HG03342 (cell line): ENCODE results near the gene TMEM51.
A peak's percentile ranks its signal among the peaks of the same experiment; 100 is the strongest.

Experiments used
- ATAC-seq: cut with Tn5 transposase; IDR thresholded peaks from one replicate; pipeline ENCODE4 v1.9.1; 2021; ENCODE audit warnings: mild to moderate bottlenecking, moderate library complexity; ENCODE audit not compliant: unreplicated experiment

Gene TMEM51

DNA sequence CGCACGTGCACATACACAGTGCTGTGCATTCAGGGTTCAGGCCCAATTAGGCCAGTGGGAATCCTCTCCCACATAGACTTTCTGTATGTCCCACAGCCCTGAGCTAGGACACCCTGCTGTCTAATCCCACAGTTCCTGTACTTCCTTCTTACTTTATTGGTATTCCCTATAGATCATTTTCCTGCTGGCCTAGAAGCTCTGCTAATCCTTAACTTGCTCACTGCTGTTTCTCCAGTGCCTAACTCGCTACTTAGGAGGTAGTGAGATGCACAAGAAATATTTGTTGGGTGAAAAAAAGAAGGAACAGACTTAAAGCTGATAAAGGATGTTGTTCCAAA is 59.4 kb downstream of the TMEM51 start:
- no peak for ATAC-seq

DNA sequence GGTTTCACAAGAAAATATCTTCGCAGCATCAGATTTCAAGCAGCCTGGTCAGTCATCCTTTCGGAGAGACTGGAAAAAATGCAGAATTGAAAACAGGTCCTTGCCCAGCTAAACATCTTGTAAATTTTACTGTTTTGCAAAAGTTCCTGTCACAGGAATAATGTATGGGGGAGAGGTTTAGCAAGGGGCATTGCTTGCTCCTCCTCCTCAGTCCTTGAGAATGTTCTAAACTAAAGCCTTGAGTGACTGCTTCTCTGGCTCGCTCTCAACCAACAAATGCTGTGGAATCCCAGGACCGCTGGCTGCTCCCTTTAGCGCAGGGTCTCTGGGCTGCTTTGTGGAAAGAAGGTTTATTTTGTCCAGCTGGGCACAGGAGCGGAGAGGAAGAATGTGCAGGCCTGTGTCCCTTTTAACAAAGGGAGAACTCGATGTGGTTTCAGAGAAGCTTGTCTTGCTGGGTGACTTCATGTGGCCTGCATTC is 59.8 kb downstream of the TMEM51 start:
- ATAC-seq: no peak

DNA sequence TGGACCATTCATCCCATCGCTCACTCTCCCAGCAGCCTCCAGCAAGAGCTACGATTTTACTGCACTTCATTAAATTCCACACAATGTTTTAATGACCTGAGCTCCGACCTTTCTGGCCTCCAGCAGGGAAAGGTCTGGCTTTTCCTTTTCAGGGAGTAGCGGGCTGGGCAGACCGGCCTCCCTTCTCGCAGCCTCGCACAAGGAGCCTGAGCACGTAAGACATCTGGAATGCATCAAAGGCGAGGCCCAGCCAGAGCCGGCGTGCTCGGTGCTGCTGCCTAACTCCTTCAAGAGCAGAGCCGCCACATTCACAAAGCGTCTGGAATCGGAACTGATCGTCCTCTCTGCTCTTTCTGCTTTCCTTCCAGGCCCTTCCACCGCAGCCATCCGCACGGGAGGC is 61.0 kb downstream of the TMEM51 start:
- ATAC-seq: no peak

DNA sequence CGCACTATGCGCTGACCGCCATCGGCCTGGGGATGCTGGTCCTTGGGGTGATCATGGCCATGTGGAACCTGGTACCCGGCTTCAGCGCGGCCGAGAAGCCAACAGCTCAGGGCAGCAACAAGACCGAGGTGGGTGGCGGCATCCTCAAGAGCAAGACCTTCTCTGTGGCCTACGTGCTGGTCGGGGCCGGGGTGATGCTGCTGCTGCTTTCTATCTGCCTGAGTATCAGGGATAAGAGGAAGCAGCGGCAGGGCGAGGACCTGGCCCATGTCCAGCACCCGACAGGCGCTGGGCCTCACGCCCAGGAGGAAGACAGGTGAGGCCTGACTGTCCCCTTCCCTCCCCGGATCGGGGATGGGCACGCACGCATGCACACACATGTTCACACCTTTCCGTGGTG is 61.6 kb downstream of the TMEM51 start:
- no peak for ATAC-seq

DNA sequence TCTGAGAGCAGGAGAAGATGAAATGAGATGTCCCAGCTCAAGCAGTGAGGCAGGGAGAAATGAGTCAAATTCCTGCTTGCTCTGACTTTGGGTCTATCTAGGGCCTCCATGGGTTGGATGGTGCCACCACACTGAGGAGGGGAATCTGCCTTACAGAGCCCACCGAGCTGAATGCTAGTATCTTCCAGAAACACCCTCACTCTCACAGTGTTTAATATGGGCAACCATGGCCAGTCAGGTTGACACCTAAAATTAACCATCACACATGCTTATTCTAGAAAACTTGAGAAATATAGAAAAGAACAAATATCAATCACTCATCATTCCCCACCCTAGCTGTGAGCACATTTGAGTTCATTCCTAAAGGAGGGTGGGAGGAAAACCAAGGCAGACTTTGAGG is 64.1 kb downstream of the TMEM51 start:
- no peak for ATAC-seq

DNA sequence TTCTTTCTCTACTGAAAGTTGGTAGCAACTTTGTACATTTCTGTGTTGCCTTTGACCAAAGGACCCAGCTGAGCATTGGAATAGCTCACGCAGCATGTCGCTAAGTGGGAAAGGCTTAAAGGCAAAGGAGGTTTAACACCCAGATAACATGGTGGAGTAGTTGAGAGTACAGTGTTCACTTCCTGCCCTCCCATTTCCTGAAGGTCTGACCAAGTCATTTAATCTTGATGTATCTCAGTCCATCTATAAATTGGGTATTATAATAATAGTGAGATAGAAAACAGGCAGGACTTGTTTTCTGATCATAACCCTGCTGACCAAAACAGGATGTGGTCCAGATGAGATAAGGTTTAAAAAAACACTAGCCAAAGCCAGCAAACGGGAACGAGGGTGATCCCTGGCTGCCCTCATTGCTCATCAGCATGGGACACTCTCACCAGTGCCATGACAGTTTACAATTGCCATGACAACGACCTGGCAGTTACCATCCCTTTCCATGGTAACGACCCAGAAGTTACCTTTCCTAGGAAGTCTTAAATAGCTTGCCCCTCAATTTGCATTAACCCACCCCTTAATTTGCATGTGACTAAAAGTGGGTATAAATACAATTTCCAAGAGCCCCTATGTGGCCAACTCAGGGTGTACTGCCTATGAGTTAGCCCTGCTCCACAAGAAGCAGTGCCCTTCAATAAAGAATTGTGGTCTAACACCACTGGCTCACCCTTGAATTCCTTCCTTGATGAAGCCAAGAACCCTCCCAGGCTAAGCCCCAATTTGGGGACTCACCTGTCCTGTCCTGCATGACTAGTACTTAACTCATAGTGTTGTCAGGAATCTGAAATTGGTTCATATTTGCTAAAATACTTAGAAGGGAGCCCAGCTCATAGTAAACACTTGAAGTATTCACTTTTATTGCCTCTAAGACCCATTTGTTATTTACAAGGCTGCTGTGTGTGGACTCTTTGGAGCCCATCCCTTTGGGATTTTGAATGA is 65.0 kb downstream of the TMEM51 start:
- ATAC-seq: no peak

DNA sequence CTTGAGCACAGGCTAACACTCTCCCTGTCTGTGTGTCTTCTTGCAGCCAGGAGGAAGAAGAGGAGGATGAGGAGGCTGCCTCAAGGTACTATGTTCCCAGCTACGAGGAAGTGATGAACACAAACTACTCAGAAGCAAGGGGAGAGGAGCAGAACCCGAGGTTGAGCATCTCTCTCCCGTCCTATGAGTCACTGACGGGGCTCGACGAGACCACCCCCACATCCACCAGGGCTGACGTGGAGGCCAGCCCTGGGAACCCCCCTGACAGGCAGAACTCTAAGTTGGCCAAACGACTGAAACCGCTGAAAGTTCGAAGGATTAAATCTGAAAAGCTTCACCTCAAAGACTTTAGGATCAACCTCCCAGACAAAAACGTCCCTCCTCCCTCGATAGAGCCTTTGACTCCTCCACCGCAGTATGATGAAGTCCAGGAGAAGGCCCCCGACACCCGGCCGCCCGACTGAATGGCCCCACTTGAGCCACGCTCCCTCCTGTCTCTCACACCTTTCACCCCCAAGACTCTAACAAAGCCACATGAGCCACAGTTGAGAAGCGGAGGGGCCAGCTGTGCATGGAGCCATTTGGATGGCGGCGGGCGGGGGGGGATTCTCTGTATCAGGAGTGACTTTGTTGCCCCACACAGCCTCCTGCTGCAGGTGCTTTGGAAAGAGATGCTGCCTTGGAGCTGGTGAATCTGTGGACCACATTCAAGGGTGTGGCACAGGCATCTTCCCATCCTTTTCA is 65.9 kb downstream of the TMEM51 start:
- no peak for ATAC-seq

DNA sequence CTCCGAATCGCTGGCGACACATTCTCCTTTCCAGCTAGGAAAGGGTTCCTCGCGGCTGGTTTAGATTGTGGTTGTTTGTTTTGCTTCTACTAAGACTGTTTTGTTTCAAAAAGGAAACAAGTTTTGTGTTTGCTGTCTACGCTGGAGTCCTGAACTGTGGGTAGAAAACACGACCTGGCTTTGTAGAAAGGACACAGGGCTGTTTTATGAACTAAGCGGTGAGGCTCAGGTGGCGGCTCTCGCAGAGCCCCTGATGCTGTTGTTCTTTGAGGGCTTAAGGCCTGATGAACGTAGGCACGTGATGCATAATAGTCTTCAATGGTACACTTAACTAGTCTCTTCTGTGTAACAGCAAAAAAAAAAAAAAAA is 66.5 kb downstream of the TMEM51 start:
- no peak for ATAC-seq

DNA sequence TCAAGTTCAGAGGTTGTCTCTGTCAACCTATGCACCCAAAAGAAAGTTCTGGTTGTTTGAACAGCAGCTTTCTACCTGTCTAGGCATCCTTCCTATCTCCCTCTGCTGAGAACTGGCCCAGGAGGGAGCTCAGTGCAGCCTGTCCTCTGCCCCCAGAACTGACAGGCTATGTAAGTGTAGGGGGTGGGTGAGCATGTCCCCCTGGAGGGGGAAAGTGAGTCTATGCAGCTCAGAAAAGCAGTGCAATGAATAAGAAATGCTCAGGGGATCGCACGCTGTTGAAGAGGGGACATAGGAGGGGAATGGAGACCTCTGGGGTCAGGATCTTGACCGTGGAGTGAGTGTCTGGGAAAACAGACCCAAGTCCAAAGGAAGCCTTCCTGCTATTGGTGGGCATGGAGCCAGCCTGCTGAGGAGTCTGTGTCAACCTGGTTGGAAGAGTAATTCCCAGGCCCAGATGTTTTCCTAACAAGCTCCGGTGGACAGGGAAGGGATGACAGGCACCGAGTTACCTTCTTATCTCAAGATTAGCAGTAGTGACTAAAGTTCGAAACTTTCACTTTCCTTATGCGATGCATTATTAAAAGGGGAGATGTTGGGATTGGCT is 67.4 kb downstream of the TMEM51 start:
- ATAC-seq: no peak

DNA sequence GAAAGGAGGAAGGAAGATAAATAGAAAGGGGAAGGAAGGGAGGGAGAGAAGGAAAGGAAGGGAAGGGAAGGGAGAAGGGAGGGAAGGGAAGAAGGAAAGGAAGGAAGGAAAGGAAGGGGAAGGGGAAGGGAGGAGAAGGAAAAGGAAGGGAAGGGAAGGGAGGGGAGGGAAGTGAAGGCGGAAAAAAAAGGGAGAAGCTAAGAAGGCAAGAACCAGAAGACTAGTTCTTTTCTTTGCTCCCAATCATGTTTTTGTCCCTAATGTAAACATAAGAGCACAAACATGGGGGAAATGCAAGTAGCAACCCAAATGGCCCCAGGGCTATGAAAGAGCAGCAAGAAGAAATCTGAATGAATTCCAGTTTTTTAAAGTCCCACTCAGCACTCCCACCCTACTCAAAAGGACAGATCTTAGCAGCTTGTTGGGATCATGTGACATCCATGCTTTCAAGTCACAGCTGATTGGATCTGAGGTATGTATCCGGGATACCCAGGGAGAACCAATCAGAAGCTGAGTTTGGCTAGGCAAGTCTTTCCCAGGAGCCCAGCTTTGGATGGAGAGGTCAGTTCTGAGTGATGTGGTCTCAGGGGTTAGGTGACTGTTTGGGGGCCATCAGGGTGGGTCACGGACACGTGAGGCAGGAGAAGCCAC is 69.2 kb downstream of the TMEM51 start:
- ATAC-seq: no peak

DNA sequence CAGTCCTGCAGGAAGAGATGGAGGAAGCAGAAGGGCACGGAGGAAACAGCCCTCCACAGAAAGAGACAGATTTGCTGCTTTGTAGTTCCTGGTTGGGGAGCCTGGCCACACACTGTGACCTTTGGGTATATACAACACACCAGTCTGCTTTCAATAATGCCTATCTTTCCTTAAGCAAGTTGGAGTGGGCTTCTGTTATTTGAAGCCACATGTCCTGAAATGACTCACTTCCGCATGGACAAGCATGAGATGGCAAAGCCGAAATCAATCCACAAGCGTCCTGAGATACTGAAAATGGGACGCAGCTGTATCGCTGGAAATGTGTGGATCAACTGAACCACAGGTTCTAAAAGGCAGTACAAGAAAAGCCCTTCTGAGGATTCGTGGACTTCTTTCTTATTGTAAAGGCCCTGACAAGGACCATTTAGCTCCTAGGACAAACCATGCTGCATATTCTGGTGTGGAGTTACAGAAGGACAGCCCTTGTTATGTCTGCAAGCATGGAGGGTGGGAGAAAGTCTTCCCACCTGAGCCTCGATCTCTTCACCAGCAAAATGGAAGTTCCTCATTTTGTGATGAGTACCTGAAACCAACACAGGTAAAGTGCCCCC is 70.8 kb downstream of the TMEM51 start:
- ATAC-seq: no peak

DNA sequence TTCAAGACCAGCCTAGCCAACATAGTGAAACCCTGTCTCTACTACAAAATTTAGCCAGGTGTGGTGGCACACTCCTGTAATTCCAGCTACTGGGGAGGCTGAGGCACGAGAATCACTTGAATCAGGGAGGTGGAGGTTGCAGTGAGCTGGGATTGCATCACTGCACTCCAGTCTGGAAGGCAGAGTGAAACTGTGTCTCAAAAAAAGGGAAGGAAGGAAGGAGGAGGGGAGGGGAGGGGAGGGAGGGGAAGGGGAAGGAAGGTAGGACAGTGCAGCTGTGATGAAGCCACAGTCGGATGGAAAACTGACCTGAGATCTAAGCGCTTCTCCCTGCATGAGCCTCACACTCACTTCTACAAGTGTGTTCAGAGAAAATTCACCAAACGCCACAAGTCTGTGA is 71.4 kb downstream of the TMEM51 start:
- ATAC-seq: no peak

DNA sequence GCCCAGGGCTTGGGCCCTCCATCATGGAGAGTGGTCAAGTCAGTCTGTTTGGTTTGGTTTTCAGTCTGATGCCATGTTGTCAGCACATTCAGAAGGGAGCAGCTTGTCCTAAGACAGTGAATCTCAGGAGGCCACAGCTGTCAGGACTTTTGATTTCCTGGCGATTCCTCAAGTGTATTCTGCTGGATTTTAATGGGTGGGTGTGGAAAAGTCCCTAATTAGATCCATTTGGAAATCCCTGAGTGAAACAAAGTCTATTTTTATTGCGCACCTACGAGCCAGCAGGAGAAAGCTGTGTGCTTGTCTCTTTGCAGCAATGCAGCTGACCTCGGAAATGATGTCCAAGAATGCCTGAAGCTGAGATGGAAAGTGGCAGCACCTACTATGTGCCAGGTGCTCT is 71.9 kb downstream of the TMEM51 start:
- ATAC-seq: no peak

DNA sequence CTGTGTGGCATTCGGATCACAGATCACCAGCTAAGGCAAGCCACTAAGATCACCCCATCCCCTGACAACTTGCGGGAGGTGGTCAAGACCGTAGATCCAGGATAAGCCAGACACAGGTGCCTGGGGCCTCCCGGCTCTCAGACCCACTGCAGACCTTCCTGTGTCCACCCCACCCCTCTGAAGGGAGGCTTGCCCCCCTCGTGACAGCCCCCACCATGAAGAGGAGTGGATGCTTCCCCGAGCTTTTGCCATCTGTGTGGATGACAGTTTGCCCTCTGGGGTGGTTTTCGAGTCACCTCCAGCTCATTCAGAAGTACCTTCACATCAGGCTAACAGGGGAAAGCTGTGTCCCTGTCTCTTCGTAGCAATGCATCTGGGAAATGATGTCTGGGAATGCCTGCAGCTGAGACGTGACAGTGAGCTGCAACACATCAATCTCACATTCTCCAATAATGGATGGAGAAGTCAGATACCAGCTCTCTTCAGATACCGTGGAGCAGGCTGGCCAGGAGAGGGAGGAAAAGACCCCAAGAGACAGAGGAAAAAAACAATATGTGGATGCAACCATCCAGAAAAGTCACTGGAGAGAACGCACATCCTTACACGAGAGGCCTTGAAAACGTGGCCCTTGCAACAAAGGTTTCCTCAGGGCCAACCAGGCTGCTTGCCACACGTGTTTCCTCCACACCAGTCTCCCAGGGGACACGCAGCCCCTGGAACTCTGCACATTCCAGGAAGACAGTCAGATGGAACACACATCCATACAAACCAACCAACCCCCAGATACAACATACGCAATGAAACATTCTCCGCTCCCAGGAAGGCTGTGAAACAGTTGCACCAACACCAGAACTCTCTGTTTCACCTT is 73.1 kb downstream of the TMEM51 start:
- no peak for ATAC-seq

DNA sequence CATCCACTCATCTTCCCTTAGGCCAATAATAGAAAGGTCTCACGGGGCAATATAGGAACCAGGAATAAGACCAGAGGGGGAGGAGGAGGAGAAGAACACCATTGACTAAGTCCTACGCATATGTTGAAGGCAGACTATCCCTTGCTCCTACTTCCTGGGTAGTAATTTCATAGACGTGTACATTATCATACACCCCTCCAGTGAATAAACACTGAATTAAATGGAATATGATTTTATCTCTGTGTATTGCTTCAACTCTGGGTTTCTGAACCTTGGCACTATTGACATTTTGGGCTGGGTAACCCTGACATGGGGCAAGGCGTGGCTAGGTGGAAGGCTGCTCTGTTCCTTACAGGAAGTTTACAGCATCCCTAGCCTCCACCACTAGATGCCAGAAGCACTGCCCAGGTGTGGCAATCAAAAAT is 76.2 kb downstream of the TMEM51 start:
- ATAC-seq: no peak

DNA sequence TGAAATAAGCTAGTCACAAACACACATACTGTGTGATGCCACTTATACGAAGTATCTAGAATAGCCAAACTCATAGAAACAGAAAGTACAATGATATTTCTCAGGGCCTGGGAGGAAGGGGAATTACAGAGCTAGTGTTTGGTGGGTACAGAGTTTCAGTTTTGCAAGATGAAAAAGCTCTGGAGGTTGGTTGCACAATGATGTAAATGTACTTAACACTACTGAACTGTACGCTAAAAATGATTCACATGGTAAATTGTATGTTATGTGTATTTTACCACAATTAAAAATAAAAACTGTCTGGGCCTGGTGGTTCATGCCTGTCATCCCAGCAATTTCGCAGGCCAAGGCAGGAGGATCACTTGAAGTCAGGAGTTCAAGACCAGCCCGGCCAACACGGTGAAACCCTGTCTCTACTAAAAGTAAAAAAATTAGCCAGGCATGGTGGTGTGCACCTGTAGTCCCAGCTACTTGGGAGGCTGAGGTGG is 78.2 kb downstream of the TMEM51 start:
- ATAC-seq: peak; percentile 75

DNA sequence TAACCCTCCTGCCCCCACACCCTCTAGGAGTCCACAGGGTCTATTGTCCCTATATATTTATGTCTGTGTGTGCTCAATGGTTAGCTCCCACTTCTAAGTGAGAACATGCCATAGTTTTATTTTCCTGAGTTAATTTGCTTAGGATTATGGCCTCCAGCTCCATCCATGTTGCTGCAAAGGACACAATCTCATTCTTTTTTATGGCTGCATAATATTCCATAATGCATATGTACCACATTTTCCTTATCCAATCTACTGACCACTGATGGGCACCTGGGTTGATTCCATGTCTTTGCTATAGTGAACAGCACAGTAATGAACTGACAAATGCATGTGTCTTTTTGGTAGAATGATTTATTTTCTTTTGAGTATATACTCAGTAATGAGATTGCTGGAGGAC is 80.1 kb downstream of the TMEM51 start:
- ATAC-seq: no peak

DNA sequence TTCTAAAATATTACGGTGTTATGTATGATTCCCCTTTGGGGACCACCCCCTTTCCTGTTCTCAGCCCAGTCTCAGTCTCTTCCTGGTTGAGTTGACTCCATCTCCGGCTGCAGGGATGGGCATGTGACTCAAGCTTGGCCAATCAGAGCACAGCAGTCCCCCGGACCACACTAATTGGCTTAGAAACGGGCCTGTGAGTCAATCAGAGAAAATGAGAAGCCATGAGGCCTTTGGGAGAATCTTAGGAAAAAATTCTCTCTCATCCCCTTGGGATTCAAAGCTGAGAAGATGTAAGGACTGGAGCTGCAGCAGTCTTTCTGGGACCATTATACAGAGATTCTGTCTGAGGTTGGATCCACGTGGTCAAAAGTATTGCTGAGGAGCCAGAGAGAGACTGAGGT is 82.8 kb downstream of the TMEM51 start:
- ATAC-seq: no peak

DNA sequence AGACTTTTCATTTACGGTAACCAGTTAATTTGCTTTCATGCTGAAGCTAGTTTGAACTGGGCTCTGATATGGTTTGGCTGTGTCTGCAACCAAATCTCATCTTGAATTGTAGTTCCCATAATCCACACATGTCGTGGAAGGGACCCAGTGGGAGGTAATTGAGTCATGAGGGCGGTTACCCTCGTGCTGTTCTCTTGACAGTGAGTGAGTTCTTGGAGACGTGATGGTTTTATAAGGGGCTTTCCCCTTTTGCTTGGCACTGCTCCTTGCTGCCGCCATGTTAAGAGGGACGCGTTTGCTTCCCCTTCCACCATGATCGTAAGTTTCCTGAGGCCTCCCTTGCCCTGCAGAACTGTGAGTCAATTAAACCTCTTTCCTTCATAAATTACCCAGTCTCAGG is 83.2 kb downstream of the TMEM51 start:
- ATAC-seq: no peak

DNA sequence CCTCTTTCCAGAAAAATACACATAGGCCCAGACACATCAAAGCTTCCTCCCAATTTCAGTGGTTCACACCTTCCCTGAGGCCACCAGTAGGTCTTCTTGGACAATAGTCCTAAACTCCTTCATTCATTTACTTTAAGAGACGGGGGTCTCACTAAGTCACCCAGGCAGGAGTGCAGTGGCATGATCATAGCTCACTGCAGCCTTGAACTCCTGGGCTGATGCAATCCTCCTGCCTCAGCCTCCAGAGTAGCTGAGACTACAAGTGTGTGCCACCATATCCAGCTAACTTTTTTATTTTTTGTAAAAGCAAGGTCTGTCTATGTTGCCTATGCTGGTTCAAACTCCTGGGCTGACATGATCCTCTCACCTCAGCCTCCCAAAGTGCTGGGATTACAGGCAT is 85.2 kb downstream of the TMEM51 start:
- ATAC-seq: no peak
